HG02852 (cell line): ENCODE measurements around the gene ENPP3.
"Not testable (repeated sequence)": the region's sequence is repeated elsewhere in the genome, so short reads cannot be mapped to it uniquely, and the experiment has no call there.

Experiments used
- ATAC-seq: cut with Tn5 transposase; IDR thresholded peaks from one replicate; pipeline ENCODE4 v1.9.1; 2021; ENCODE audit warnings: mild to moderate bottlenecking, moderate library complexity; ENCODE audit not compliant: unreplicated experiment

ENPP3 gene

DNA sequence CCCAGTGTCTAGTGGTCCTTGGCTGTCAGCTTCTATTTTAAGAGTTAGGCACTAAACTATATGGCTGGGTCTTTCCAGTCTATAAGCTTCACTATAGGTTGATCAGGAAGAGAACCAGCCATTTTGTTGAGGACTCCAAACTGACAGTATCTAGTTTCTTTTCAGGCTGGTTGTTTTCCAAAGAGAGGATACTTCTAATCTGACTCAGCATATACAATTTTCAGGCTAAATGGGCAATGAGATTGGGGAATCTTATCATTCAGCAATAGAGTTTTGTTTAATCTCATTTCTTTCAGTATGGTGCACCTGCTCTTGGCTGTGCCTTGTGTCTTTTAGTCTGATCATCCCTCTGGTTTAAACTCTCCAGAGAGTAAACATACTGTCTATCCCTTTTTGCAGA is 94.1 kb downstream of the ENPP3 start:
- no peak for ATAC-seq

DNA sequence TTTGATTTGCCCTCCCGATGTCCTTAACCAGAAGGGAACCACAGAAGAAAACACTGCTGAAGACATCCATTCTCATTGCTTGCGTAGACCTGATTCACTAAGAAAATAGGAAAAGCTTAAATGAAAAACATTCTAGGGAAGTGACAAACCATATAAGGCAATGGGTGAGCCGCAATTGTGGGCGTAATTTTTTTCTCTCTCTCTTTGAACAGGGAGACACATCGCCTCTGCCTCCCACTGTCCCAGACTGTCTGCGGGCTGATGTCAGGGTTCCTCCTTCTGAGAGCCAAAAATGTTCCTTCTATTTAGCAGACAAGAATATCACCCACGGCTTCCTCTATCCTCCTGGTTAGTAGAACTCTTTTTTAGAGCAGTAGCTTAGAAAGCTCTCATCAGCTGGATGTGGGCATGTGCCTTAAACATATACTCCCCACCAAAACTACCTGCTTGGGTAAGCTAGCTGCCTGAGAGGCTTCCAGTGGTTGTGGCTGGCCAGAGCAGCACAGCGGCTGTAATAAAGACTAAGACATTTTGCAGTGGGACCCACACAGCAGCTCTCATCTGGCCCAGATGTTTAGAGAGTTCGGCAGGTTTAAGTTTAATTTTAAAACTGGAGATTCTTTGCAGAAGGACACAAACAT is 96.4 kb downstream of the ENPP3 start:
- no peak for ATAC-seq

DNA sequence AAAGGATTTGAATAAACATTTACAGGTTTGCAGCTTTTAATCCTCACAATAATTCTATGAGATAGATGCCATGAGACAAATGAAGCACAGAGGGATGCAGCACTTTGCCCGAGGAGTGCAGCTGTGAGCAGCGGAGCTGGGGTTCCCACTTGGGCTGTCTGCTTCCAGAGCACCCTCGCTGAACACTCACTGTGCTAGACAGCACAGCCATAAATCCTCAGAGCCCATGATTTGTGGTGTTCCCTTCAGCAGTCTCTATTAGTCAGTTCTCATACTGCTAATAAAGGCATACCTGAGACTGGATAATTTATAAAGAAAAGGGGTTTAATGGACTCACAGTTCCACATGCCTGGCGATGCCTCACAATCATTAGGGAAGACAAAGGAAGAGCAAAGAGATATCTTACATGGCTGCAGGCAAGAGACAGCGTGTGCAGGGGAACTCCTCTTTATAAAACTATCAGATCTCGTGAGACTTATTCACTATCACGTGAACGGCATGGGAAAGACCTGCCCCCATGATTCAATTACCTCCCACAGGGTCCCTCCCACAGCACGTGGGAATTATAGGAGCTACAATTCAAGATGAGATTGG is 99.0 kb downstream of the ENPP3 start:
- ATAC-seq, result no peak

DNA sequence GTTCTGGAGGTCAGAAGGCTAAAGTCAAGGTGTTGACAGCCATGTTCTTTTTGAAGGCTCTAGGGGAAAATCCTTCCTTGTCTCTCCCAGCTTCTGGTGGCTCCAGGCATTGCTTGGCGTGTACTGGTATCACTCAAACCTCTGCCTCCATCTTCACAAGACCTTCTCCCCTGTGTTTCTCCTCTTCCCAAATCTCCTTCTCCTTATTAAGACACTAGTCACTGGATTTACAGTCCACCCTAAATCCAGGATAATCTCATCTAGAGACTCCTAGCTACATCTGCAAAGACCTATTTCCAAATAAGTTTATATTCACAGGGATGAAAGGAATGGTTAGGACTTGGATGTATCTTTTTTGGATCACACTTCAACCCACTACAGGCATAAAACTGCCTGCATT is 99.7 kb downstream of the ENPP3 start:
- no peak for ATAC-seq

DNA sequence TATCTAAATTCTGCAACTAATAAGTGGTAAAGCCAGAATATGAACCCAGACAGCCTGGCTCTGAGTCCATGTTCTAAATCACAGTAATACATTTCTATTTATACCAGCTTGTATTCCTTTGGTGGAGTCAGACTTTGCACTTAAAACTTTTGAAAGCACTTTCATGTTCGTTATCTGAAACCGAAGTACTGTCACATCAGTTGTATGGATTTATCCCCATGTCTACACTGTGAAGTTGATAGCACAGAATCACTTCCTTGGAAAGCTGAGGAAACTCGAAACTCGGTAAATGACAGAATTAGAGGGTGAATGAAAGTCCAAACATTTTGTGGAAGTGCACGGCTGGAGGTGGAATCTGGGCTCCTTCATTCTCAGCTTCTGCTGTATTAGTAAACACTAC is 102.0 kb downstream of the ENPP3 start:
- ATAC-seq, result no peak

DNA sequence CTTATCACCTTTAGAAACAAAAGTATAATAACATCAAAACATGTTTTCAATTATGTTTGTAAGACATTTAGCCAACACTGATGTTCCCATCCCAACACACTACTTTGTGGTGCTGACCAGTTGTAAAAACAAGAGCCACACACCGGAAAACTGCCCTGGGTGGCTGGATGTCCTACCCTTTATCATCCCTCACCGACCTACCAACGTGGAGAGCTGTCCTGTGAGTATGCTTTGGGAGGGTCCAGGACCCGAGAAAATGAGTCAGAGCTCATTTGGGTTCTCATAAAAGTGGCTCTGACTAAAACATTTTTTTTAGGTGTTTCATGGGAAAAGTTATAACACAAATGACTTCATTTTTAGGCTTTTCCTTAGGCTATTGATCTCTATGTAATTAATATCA is 103.1 kb downstream of the ENPP3 start:
- no peak for ATAC-seq

DNA sequence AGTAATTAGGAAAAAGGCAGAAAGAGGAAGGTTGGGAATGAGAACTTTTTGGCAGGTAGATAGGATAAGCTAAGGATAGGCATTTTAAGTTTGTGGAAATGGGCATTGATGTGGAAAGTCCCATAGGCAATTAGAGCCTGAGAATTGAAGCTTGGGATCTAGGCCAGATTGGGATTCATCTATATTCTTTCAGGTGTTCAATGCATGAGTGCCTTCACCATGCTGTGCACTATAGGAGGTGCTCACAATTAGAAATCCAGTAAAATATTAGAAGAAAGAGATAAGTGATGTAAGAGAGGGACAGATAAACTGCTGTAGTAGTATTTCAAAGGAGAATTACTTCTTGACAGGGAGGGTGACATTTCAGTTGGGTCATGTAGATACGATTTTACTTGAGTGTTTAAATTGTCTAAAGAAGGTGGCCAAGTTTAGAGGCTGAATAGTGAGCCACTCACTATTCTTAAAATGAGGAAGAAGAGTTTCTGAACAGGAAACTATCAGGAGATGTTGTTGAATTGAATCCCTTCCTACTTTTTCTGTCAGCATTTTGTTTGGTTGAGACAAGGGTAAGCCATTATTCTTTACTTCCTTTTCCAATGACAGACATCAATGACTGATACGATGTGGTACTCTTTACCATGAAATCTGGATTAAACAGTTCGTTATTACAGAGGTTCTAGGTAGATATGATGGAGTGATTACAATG is 104.7 kb downstream of the ENPP3 start:
- ATAC-seq, result no peak

DNA sequence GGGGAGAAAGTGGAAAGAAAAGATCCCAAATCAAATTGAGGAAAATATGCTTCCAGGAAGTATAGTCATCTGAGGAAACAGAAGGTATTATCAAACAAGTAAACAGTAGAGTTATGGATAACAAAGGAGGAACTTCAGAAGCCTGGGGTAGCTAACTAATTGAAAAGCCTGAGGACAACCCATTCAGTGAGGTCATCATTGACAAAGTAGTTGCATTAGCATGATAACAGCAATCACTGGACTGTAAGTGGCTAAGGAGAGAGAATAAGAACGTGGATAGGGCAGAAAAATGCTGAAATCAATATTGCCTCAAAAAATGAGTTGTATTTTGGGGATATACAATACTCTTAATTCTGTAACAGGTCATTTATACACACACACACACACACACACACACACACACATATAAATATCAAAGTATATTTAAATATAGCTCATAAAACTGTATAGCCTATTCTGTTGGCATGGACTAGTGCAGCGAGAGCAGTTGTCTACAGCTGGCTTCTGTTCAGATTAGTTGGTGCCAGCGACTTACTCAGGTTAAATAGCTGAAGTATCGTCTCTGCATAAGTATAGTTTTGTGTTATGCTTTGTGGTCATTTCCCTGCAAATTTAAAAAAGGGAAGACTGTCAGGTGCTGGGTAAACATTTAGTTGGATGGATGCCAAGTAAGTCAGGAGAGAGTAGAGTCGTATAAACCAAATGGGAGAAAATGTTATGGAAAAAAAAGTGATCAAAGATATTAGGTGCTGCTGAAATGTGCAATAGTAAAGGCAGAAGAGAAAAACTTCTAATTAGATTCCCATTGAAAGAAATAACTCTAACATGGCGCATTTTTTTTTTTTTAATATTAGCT is 107.6 kb downstream of the ENPP3 start:
- ATAC-seq, result no peak

DNA sequence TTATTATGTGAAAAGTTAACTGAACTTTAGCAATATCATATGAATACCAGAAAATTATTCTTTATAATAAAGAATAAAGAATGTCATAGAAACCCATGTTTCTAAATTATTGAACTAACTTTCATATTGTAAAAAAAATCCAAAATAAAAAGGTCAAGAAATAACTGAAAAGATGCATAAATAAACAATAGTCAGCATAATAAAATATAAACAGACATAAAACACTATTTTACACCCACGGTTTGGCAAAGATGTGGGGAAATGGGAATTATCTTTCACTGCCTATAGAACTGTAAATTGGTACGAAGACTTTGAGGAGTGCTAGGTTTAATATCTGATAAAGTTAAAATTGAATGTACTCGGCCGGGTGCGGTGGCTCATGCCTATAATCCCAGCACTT is 108.4 kb downstream of the ENPP3 start:
- no peak for ATAC-seq

DNA sequence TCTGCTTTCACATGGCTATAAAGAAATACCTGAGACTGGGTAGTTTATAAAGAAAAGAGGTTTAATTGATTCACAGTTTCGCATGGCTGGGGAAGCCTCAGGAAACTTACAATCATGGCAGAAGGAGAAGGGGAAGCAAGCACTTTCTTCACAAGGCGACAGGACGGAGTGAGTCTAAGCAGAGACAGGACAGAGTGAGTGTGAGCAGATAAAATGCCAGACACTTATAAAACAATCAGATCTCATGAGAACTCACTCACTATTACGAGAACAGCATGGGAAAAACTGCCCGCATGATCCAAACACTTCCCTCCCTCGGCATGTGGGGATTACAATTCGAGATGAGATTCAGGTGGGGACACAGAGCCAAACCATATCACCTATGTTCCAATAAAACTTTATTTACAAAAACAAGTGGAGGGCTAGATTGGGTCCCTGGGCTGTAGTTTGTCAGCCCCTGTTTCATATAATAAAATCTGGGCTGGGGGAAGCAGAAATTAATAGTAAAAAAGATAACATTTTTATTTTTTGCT is 110.8 kb downstream of the ENPP3 start:
- ATAC-seq, result no peak

DNA sequence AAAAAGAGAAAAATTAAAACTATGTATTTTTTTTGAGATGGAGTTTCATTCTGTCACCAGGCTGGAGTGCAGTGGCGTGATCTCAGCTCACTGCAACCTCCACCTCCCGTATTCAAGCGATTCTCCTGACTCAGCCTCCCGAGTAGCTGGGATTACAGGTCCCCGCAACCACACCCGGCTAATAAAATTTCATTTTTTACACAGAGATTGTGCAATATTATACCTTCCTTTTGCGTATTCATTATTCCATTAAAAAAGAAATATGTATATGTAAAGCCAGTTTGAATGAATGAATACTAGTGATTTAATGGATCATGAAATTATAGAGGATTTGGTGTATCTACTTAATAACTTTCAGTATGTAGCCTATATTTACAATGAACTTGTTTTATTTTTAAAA is 111.9 kb downstream of the ENPP3 start:
- no peak for ATAC-seq

DNA sequence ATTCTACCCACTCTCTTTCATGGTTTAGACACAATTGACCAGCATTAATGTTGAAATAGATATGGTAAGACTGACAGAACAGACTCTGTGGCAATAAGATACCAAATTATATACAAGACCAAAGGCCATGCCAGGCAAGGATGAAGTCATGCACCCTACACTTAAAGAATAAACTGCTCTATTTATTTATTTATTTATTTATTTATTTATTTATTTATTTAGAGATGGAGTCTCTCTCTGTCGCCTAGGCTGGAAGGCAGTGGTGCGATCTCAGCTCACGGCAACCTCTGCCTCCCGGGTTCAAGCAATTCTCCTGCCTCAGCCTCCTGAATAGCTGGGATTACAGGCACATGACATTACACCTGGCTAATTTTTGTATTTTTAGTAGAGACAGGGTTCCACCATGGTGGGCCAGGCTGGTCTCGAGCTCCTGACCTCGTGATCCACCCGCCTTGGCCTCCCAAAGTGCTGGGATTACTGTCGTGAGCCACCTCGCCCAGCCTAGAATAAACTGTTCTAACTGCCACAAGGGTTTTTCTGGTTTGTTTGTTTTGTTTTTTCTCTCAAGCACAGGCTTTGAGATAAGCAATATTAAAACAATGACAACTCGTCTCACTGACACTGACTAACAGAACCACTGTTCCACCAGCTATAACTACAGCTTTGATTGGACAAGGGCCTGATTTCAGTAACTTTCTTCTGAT is 114.1 kb downstream of the ENPP3 start:
- ATAC-seq, result not testable (repeated sequence)

DNA sequence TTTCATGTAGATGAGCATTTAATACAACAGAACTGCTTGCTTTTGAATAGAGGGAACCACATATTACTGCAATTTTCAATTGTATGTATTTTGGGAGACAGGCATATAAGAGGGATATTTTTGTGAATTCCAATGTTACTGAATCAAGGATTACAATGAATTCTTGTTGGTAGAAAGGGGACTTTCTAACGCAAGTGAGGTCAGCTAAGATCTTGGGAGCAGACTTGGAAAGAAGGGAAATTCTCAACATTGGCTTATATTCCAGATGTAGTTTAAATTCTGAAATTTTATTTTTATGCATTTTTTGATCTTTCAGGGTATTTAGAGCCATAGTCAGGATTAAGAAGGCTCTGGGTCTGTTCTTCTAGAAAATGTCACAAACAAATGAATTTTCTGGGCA is 117.0 kb downstream of the ENPP3 start:
- no peak for ATAC-seq

DNA sequence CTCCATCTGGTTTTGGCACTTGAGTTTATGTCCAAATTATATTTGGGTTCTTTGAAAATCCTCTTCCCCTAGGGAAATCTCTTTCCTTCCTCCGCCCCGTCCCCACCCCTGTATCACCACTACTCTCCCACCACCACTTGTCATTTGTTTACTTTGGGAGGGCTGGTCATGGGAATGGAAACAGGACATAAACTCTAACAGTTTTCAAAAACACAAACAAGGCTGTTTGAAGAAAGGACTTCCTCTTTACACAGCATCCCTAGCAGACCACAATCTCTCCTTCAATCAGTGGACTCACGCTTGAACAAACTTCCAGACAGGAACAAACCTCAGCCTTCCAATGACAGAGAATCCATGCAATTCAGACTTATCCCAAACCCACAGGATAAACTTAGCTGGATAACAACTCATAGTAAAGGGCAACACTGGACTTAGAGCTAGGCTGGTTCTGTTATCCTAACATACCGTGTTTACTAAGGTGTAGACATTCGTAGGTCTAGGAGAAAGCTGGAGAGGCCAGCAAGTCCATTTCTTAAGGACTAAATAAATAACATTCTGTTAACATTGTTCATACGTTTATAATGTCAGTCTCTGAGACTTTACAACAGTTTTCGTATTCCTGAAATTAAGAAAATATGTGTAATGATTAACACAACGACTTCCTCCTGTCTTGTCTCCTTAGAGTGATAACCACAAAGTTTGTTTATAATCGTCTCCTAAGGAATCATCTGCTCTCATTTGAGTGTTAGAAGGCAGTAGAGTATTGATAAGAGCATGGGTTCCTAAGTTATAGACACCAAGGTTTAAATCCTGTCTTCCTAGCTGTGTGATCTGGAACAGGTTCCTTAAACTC is 117.8 kb downstream of the ENPP3 start:
- no peak for ATAC-seq

DNA sequence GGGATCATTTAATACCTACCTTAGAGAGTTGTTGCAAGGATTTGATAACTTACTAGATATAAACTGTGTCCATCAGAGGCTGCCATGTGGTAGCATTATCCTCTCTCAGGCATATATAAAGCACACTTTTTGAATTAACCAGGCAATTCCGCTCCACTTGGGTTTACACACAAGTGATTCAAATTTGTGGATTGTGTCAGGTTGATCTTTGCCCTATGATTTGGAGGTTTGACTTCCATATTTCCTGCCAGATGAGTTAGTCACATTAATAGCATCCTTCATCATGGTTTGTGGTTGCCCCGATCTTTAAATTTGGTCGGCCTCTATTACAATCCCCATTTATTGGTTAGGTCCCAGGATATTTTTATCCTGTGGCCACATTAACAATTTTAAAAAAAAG is 118.5 kb downstream of the ENPP3 start:
- no peak for ATAC-seq

DNA sequence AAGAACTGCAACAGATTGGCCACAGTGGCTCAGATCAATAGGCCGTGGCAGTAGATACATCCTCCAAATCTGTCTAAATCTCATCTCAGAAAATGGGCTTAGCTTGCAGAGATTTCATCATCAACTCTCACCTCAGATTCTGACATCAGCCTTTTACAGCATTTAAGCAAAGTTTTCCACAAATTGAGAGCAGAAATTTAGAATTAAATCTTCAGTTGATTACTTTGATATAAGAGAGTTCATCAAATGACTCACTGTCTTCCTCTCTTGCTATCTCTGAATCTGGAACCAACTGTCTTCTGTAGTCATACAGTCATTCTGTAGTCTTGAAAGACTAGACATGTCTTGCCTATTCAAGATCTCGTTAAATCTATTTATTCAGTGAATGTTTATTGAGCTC is 118.9 kb downstream of the ENPP3 start:
- ATAC-seq, result no peak

DNA sequence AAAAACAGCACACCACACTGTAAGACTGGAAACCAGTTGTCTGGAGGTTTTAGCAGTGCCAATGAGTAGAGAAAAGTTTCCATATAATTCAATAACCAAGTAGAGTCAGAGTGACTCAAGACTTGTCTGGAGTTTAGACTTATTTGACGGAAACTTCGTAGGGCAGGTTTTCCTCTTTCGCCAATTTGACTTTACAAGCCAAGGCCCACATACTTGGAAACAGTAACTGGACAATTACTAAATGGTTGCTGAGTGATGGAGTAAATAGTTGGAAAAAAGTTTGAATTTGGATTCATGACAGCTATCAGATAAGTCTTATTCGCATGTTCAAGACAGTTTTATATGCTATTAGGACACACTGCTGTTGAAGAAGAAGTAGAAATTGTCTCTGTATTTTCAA is 121.8 kb downstream of the ENPP3 start:
- ATAC-seq, result no peak

DNA sequence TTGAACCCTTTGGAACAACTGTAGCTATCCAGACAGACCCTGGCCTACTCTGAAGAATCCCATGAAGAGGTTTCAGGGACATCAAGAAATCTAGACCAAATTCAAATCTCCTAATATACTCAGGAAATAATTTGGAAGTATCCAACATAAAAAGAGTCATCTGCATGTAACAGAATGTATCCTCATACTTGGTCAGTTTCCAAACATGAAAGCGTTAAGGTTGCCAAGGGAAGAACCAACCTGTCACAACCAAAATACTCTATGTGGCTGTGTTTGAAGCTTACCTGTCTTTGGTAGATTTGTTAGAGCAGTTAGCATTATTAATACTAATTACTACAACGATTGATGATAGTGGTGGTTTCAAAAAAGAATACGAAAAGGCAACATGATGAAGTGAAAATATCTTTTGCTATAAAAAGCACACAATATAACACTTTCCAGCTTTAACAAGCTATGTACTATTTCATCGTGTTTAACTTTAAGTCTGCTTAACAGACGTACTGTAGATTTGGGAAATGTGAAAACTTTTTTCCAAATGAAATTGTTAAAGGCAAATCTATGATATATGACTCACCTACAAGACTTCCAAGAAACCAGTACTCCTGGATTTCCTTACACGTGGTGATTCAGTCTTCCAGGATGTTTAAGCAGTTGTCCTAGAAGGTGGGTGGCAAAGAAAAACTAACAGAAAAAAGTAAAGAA is 124.1 kb downstream of the ENPP3 start:
- ATAC-seq, result no peak

DNA sequence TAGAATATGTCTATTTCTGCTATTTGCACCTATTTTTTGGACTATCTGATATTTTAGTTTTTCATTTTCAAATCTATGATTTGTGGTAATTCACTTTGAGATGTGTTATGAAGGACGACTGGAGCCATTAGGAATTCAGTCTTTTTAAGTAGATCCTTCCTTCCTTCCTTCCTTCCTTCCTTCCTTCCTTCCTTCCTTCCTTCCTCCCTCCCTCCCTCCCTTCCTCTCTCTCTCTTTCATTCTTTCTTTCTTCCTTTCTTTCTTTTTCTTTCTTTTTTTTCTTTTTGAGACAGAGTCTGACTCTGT is 124.6 kb downstream of the ENPP3 start:
- ATAC-seq, result no peak
